Endothelial cell of umbilical vein (primary cell): ENCODE measurements around the gene ADGRL3. TPM values are rescaled to one million over a fixed set of nuclear protein-coding genes. Genes with fewer than 3 reads are reported as not detected.

ENCODE experiments used
- BruUV-seq: library from RNA; stranded (reverse); fragments of 400-500 nt; replicated peaks from 2 replicates; lab custom pipeline; 2021; lab: Mats Ljungman, UMichigan
- CTCF ChIA-PET: fragments of 300-600, 350-600 bp; sonication (Branson Sonifier 250); formaldehyde crosslinking; loops from one replicate; lab custom pipeline; 2021; ENCODE audit warnings: antibody characterized with exemption, inconsistent platforms; lab: Charles Lee
- POLR2A ChIA-PET: fragments of 300-600, 350-600 bp; sonication (Branson Sonifier 250); formaldehyde crosslinking; loops from one replicate; lab custom pipeline; 2021; ENCODE audit warnings: antibody characterized with exemption, inconsistent platforms; lab: Charles Lee
- DNase-seq: peaks from one replicate; pipeline ENCODE4 v3.0.0-alpha.2; 2011; ENCODE audit warnings: low read depth, low spot score
- FAIRE-seq: peaks from 2 replicates; lab custom pipeline; 2011; peaks lifted over from hg19 to GRCh38; lab: Jason Lieb, UNC
- H2AFZ ChIP-seq: 2 replicates; pipeline ENCODE4 v1.6.0; 2012; ENCODE audit warnings: low read depth, low read length, control low read depth, inconsistent platforms
- H3K27ac ChIP-seq: 2 replicates; pipeline ENCODE4 v1.5.1; 2011; ENCODE audit warnings: low read depth, mild to moderate bottlenecking, control low read depth, low read length, moderate library complexity; ENCODE audit not compliant: insufficient read depth
- H3K27me3 ChIP-seq, 2 experiments: 2 replicates each; pipeline versions ENCODE4 v1.6.0 to v1.6.1; 2011; ENCODE audit warnings: low read length in 2 of 2, mixed read lengths in 1 of 2; ENCODE audit not compliant: control insufficient read depth in 2 of 2, insufficient read depth in 2 of 2
- H3K36me3 ChIP-seq, 2 experiments: 2 replicates in 1 of 2; 3 replicates in 1 of 2; pipeline ENCODE4 v1.5.1; 2011; ENCODE audit warnings: low read length in 2 of 2, mild to moderate bottlenecking in 1 of 2, moderate library complexity in 1 of 2; ENCODE audit not compliant: control insufficient read depth in 2 of 2, insufficient read depth in 2 of 2; ENCODE audit errors: extremely low read depth in 1 of 2
- H3K4me1 ChIP-seq: 3 replicates; pipeline ENCODE4 v1.5.1; 2011; ENCODE audit warnings: mild to moderate bottlenecking, low read length; ENCODE audit not compliant: control insufficient read depth, insufficient read depth; ENCODE audit errors: extremely low read depth
- H3K4me2 ChIP-seq: 2 replicates; pipeline ENCODE4 v1.6.1; 2011; ENCODE audit warnings: low read length, control low read depth, mixed read lengths; ENCODE audit not compliant: insufficient read depth
- H3K4me3 ChIP-seq, 3 experiments: fragments of 200-600 bp in 1 of 3; sonication (generic), shearing (Covaris generic) in 1 of 3; replicated peaks in 1 of 3; 2 replicates each; pipeline ENCODE4 v1.5.1; 2011 to 2016; ENCODE audit warnings: control low read depth in 3 of 3, low read length in 3 of 3, mild to moderate bottlenecking in 2 of 3, inconsistent platforms in 1 of 3, low read depth in 1 of 3, moderate library complexity in 1 of 3; ENCODE audit not compliant: insufficient read depth in 1 of 3
- H3K79me2 ChIP-seq: 2 replicates; pipeline ENCODE4 v1.6.0; 2012; ENCODE audit warnings: low read length, inconsistent platforms; ENCODE audit not compliant: control insufficient read depth, insufficient read depth
- H3K9ac ChIP-seq: replicated peaks from 2 replicates; pipeline ENCODE3; 2011; ENCODE audit warnings: low read length, control low read depth; ENCODE audit not compliant: insufficient read depth; ENCODE audit errors: extremely low read depth
- H3K9me1 ChIP-seq: replicated peaks from 3 replicates; pipeline ENCODE4 v1.6.0; 2011; ENCODE audit warnings: mild to moderate bottlenecking, low read length; ENCODE audit not compliant: control insufficient read depth, insufficient read depth; ENCODE audit errors: extremely low read depth
- H3K9me3 ChIP-seq: replicated peaks from 2 replicates; pipeline ENCODE4 v1.5.1; 2012; ENCODE audit warnings: low read length, inconsistent platforms; ENCODE audit not compliant: control insufficient read depth, insufficient read depth
- H4K20me1 ChIP-seq: replicated peaks from 2 replicates; pipeline ENCODE3; 2011; ENCODE audit warnings: mild to moderate bottlenecking, low read length; ENCODE audit not compliant: control insufficient read depth, insufficient read depth; ENCODE audit errors: extremely low read depth
- EZH2 ChIP-seq: IDR thresholded peaks from 2 replicates; pipeline ENCODE4 v1.6.1; 2012; ENCODE audit warnings: borderline replicate concordance, low read depth, mild to moderate bottlenecking, moderate library complexity, low read length, inconsistent platforms; ENCODE audit not compliant: severe bottlenecking
- FOS ChIP-seq: IDR thresholded peaks from 2 replicates; pipeline ENCODE4 v1.6.1; 2011; ENCODE audit warnings: mild to moderate bottlenecking, low read length, moderate library complexity, borderline replicate concordance; ENCODE audit not compliant: insufficient read depth
- GATA2 ChIP-seq: IDR thresholded peaks from 2 replicates; pipeline ENCODE4 v1.7.0; 2011; ENCODE audit warnings: low read depth, mild to moderate bottlenecking, moderate library complexity, mixed read lengths, low read length; ENCODE audit not compliant: insufficient read length, insufficient read depth
- JUN ChIP-seq: IDR thresholded peaks from 2 replicates; pipeline ENCODE4 v1.6.1; 2011; ENCODE audit warnings: borderline replicate concordance, low read depth; ENCODE audit not compliant: insufficient read length, insufficient read depth
- MYC ChIP-seq: IDR thresholded peaks from one replicate; pipeline ENCODE4 v1.6.1; 2011; ENCODE audit warnings: mild to moderate bottlenecking, low read depth, low read length
- POLR2A ChIP-seq: IDR thresholded peaks from 2 replicates; pipeline ENCODE4 v1.6.1; 2012; ENCODE audit warnings: low read depth, mild to moderate bottlenecking, control low read depth, low read length
- POLR2AphosphoS5 ChIP-seq: IDR thresholded peaks from 2 replicates; pipeline ENCODE4 v1.6.1; 2012; ENCODE audit warnings: low read depth, mild to moderate bottlenecking, control low read depth, low read length, moderate library complexity; ENCODE audit not compliant: insufficient read depth
- dilution Hi-C: fragments of 300-500 bp; cut with MboI; formaldehyde crosslinking; loops from one replicate; pipeline ENCODE4 v1.15.0; 2019; ENCODE audit warnings: low sequenced_read_pairs; ENCODE audit not compliant: extremely low pct_ligation_motif_present
- intact Hi-C: fragments of 100-400 bp; cut with micrococcal nuclease; formaldehyde crosslinking; loops from one replicate; pipeline ENCODE4 v1.10.0; 2022
- polyA plus RNA-seq, 4 experiments: library from polyadenylated mRNA; depleted of rRNA in 3 of 4; stranded (reverse) in 3 of 4; unstranded in 1 of 4; fragments of >200 nt; gene quantifications; 2 replicates each; pipeline versions ENCODE4 v1.2.1 to v1.2.3, GENCODE V29; 2011 to 2012; ENCODE audit warnings: missing spikeins in 1 of 4
- total RNA-seq: library from RNA; stranded (reverse); gene quantifications from 2 replicates; pipeline ENCODE4 v1.2.3, GENCODE V29; 2021
- TF ChIP-seq, protein P1 (sequence below), 2 donors: IDR thresholded peaks; 1 replicate in 1 of 2; 2 replicates in 1 of 2; pipeline ENCODE4 v1.5.1; 2011; ENCODE audit warnings: low read length in 2 of 2, mild to moderate bottlenecking in 2 of 2, moderate library complexity in 2 of 2, control low read depth in 1 of 2, inconsistent platforms in 1 of 2, low read depth in 1 of 2; ENCODE audit not compliant: insufficient read depth in 1 of 2; ENCODE audit errors: extremely low read depth in 1 of 2
- TF ChIP-seq, protein P2 (sequence below): IDR thresholded peaks from 2 replicates; pipeline ENCODE4 v1.6.1; 2011; ENCODE audit not compliant: insufficient read depth, insufficient read length

ADGRL3 gene
- total and polyA plus RNA-seq, 2 donors (not counting 3 experiments of a cell fraction or from before 2014, with no cell fraction given) = not detected

- TF ChIP-seq MYC (no peak), POLR2A (no peak), GATA2 (no peak), EZH2 (no peak), POLR2AphosphoS5 (no peak), JUN (no peak), FOS (no peak)
- TF ChIP-seq, protein P1, sequence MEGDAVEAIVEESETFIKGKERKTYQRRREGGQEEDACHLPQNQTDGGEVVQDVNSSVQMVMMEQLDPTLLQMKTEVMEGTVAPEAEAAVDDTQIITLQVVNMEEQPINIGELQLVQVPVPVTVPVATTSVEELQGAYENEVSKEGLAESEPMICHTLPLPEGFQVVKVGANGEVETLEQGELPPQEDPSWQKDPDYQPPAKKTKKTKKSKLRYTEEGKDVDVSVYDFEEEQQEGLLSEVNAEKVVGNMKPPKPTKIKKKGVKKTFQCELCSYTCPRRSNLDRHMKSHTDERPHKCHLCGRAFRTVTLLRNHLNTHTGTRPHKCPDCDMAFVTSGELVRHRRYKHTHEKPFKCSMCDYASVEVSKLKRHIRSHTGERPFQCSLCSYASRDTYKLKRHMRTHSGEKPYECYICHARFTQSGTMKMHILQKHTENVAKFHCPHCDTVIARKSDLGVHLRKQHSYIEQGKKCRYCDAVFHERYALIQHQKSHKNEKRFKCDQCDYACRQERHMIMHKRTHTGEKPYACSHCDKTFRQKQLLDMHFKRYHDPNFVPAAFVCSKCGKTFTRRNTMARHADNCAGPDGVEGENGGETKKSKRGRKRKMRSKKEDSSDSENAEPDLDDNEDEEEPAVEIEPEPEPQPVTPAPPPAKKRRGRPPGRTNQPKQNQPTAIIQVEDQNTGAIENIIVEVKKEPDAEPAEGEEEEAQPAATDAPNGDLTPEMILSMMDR (IDR thresholded peaks at IDR 0.05; ENCODE audit: extremely low read depth in 1 of 2, insufficient read depth in 1 of 2, low read depth in 1 of 2, low read length in 2 of 2) = no peak
- TF ChIP-seq, protein P2, sequence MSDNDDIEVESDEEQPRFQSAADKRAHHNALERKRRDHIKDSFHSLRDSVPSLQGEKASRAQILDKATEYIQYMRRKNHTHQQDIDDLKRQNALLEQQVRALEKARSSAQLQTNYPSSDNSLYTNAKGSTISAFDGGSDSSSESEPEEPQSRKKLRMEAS = no peak
- ChIA-PET POLR2A (no interaction called here), CTCF (no interaction called here)
- FAIRE-seq = no peak
- Histone ChIP-seq H3K4me3 (no peak overlapping the region), H3K36me3 (no peaks in the 10 kb centered on the region), H2AFZ (no peak overlapping the region), H3K4me2 (no peak overlapping the region), H3K4me1 (no peaks in the 10 kb centered on the region), H3K9ac (no peak overlapping the region), H3K27me3 (no peaks in the 10 kb centered on the region), H3K79me2 (no peaks in the 10 kb centered on the region), H4K20me1 (no peaks in the 10 kb centered on the region), H3K9me3 (no peaks in the 10 kb centered on the region), H3K27ac (no peak overlapping the region), H3K9me1 (no peaks in the 10 kb centered on the region)
- dilution Hi-C loops = no loop called here
- BruUV-seq = no TSS peak
- intact Hi-C loops = no loop called here
- DNase-seq = no peak
Observed at GRCh38 chr4:61827907-61828391, 627.8 kb downstream of the ADGRL3 start.
